K562 (cell line): ENCODE measurements around the gene FAM83E. TPM values are rescaled to one million over a fixed set of nuclear protein-coding genes. Genes with fewer than 3 reads are reported as not detected.

ENCODE experiments used
- ATAC-seq: fragments of 200-7000 bp; cut with Tn5 transposase; 3 replicates; pipeline ENCODE4 v1.9.1; 2020; ENCODE audit warnings: moderate library complexity
- BruUV-seq: library from RNA; stranded (reverse); fragments of 400-500 nt; replicated peaks from 2 replicates; lab custom pipeline; 2021; lab: Mats Ljungman, UMichigan
- CTCF ChIA-PET: fragments of 300-600 bp; formaldehyde crosslinking; extraction: SDS; loops from one replicate; lab custom pipeline; 2021; ENCODE audit warnings: low intra/inter-chr PET ratio; lab: Yijun Ruan, JAX
- POLR2A ChIA-PET: fragments of 300-600, 350-650 bp; sonication (Branson Sonifier 250); formaldehyde crosslinking; extraction: SDS; loops from one replicate; lab custom pipeline; 2021; ENCODE audit warnings: antibody characterized with exemption, inconsistent platforms; lab: Yijun Ruan, JAX
- DNase-seq, 4 experiments: peaks; one replicate each; pipeline versions ENCODE4 v3.0.0 to v3.0.0-alpha.2; 2011 to 2018; ENCODE audit warnings: low spot score in 3 of 4, mixed read lengths in 3 of 4; ENCODE audit errors: extremely low read depth in 1 of 4
- FAIRE-seq: peaks from 2 replicates; lab custom pipeline; 2011; peaks lifted over from hg19 to GRCh38; lab: Jason Lieb, UNC
- H2AFZ ChIP-seq: 2 replicates; pipeline ENCODE4 v1.6.0; 2011; ENCODE audit warnings: low read depth, low read length, control low read depth, inconsistent platforms
- H3K27ac ChIP-seq: fragments of 200-600 bp; 3 replicates; pipeline ENCODE4 v1.8.0; 2011; ENCODE audit warnings: low read depth, mild to moderate bottlenecking, control low read depth, inconsistent platforms, low read length, moderate library complexity, mixed read lengths; ENCODE audit errors: extremely low read depth
- H3K27me3 ChIP-seq, 2 experiments: fragments of 300-600 bp in 1 of 2; 2 replicates in 1 of 2; 3 replicates in 1 of 2; pipeline versions ENCODE4 v1.6.0 to v1.8.0; 2011; ENCODE audit warnings: inconsistent platforms in 2 of 2, low read length in 2 of 2, mild to moderate bottlenecking in 1 of 2, mixed read lengths in 1 of 2, moderate library complexity in 1 of 2; ENCODE audit not compliant: control insufficient read depth in 2 of 2, insufficient read depth in 2 of 2
- H3K36me3 ChIP-seq: fragments of 300-600 bp; 3 replicates; pipeline ENCODE4 v1.8.0; 2011; ENCODE audit warnings: mild to moderate bottlenecking, low read length, inconsistent platforms; ENCODE audit not compliant: control insufficient read depth, insufficient read depth
- H3K4me1 ChIP-seq, 2 experiments: fragments of 200-600 bp in 1 of 2; replicated peaks in 1 of 2; 2 replicates in 1 of 2; 3 replicates in 1 of 2; pipeline versions ENCODE4 v1.5.1 to v1.8.0; 2011; ENCODE audit warnings: inconsistent platforms in 2 of 2, low read length in 2 of 2, mild to moderate bottlenecking in 1 of 2, mixed read lengths in 1 of 2, moderate library complexity in 1 of 2; ENCODE audit not compliant: control insufficient read depth in 2 of 2, insufficient read depth in 2 of 2
- H3K4me2 ChIP-seq: 2 replicates; pipeline ENCODE4 v1.6.1; 2011; ENCODE audit warnings: low read length, control low read depth, inconsistent platforms, mixed read lengths; ENCODE audit not compliant: insufficient read depth
- H3K4me3 ChIP-seq: fragments of 200-600 bp; sonication (generic), shearing (Covaris generic); 2 replicates; pipeline ENCODE4 v1.5.1; 2016; ENCODE audit warnings: control low read depth, inconsistent platforms
- H3K79me2 ChIP-seq: fragments of 200-600 bp; 3 replicates; pipeline ENCODE4 v1.8.0; 2011; ENCODE audit warnings: low read length, inconsistent platforms; ENCODE audit not compliant: control insufficient read depth, insufficient read depth
- H3K9ac ChIP-seq, 2 experiments: 2 replicates each; pipeline versions ENCODE4 v1.6.0 to v1.6.1; 2011; ENCODE audit warnings: low read depth in 2 of 2, low read length in 2 of 2, control low read depth in 1 of 2, inconsistent platforms in 1 of 2, mild to moderate bottlenecking in 1 of 2, mixed read lengths in 1 of 2; ENCODE audit not compliant: insufficient read depth in 1 of 2
- H3K9me1 ChIP-seq: one replicate; pipeline ENCODE4 v1.6.0; 2011; ENCODE audit warnings: inconsistent platforms, mild to moderate bottlenecking, low read length, moderate library complexity; ENCODE audit not compliant: control insufficient read depth, insufficient read depth
- H3K9me3 ChIP-seq: replicated peaks from 2 replicates; pipeline ENCODE4 v1.5.1; 2011; ENCODE audit warnings: low read depth, low read length, inconsistent platforms; ENCODE audit not compliant: control insufficient read depth, insufficient read depth
- H4K20me1 ChIP-seq: replicated peaks from 2 replicates; pipeline ENCODE4 v1.6.1; 2011; ENCODE audit warnings: low read length, inconsistent platforms, mixed read lengths; ENCODE audit not compliant: control insufficient read depth, insufficient read depth
- ARID1B ChIP-seq: fragments of 450-650 bp; IDR thresholded peaks from 2 replicates; pipeline ENCODE4 v1.6.1; 2016; ENCODE audit warnings: antibody characterized with exemption, mild to moderate bottlenecking, inconsistent platforms
- CBFA2T3 ChIP-seq: fragments of 450-650 bp; IDR thresholded peaks from 2 replicates; pipeline ENCODE4 v1.6.1; 2017
- FOXK2 ChIP-seq, 2 experiments: fragments of 450-650 bp; IDR thresholded peaks in 1 of 2; conservative IDR thresholded peaks in 1 of 2; 2 replicates each; pipeline ENCODE4 v1.6.1; 2016; ENCODE audit warnings: low read depth in 2 of 2, mild to moderate bottlenecking in 1 of 2
- KDM1A ChIP-seq, 2 experiments: fragments of 450-650 bp; IDR thresholded peaks; 2 replicates each; pipeline ENCODE4 v1.6.1; 2016; ENCODE audit warnings: mild to moderate bottlenecking in 2 of 2
- MLLT1 ChIP-seq, 2 experiments: fragments of 450-650 bp; IDR thresholded peaks; 2 replicates each; pipeline ENCODE4 v1.6.1; 2016
- MTA2 ChIP-seq: fragments of 450-650 bp; IDR thresholded peaks from 2 replicates; pipeline ENCODE4 v1.6.1; 2016; ENCODE audit warnings: low read depth
- TAL1 ChIP-seq: fragments of 450-650 bp; IDR thresholded peaks from 2 replicates; pipeline ENCODE4 v1.6.1; 2016; ENCODE audit warnings: mild to moderate bottlenecking
- TEAD4 ChIP-seq, 2 experiments: sonication (generic) in 1 of 2; formaldehyde crosslinking in 1 of 2; IDR thresholded peaks; 2 replicates each; pipeline versions ENCODE4 v1.6.1 to v1.8.0; 2012 to 2022; ENCODE audit warnings: borderline replicate concordance in 1 of 2, inconsistent platforms in 1 of 2, low read length in 1 of 2, mild to moderate bottlenecking in 1 of 2, missing genetic modification reagents in 1 of 2
- TFAM ChIP-seq: fragments of 250-450 bp; sonication (Bioruptor Pico); conservative IDR thresholded peaks from 2 replicates; pipeline ENCODE4 v1.5.0; 2021; ENCODE audit warnings: mild to moderate bottlenecking, moderate library complexity
- ZBTB7A ChIP-seq: IDR thresholded peaks from 2 replicates; pipeline ENCODE4 v1.6.1; 2011; ENCODE audit warnings: low read depth, mild to moderate bottlenecking, low read length, moderate library complexity, borderline replicate concordance; ENCODE audit not compliant: control insufficient read depth
- WGBS: fragments of 100-300 bp; shearing (Covaris generic); methylation state at CpG from one replicate; pipeline ENCODE4 v1.1.6; 2016; ENCODE audit warnings: low coverage, mixed read lengths; ENCODE audit not compliant: insufficient coverage; ENCODE audit errors: missing lambda C conversion rate; 5-methylcytosine and 5-hydroxymethylcytosine counted together
- in situ Hi-C: fragments of 300-500 bp; cut with MboI; formaldehyde crosslinking; loops from 4 replicates; pipeline ENCODE4 v1.15.0; 2018; ENCODE audit warnings: inconsistent platforms, mixed read lengths
- intact Hi-C: fragments of 100-400 bp; cut with micrococcal nuclease; formaldehyde crosslinking; loops from 2 replicates; pipeline ENCODE4 v1.14.2; 2022
- polyA plus RNA-seq, 8 experiments: library from polyadenylated mRNA; depleted of rRNA in 4 of 8; stranded (reverse) in 5 of 8; unstranded in 3 of 8; fragments of >200 nt; fragmentation: Nextera tagmentation in 2 of 8; fragmentation: Illumina TruSeq in 1 of 8; extraction: Ambion mirVana in 2 of 8; extraction: Trizol in 1 of 8; gene quantifications; 2 replicates each; pipeline versions ENCODE4 v1.2.1 to v1.2.3, GENCODE V29; 2011 to 2014; ENCODE audit warnings: inconsistent platforms in 1 of 8, missing spikeins in 1 of 8
- total RNA-seq, 7 experiments: library from RNA; depleted of rRNA in 6 of 7; stranded (reverse); fragments of >200 nt in 6 of 7; fragmentation: Illumina TruSeq in 2 of 7; extraction: Trizol in 2 of 7; gene quantifications; 2 replicates each; pipeline versions ENCODE4 v1.2.1 to v1.2.3, GENCODE V29; 2011 to 2021; ENCODE audit warnings: low replicate concordance in 1 of 7
- TF ChIP-seq, protein P1 (sequence below): fragments of 450-650 bp; formaldehyde crosslinking; IDR thresholded peaks from 2 replicates; pipeline ENCODE4 v1.4.0; 2022; ENCODE audit warnings: missing genetic modification characterization
- TF ChIP-seq, protein P2 (sequence below): fragments of 250-450 bp; sonication (Bioruptor Pico); IDR thresholded peaks from 2 replicates; pipeline ENCODE4 v1.8.0; 2022; ENCODE audit warnings: inconsistent platforms

FAM83E gene
- total and polyA plus RNA-seq, 9 of the 15 experiments (the other 6 are each of a cell fraction or from before 2014, with no cell fraction given) = 0.15 to 0.87 (median 0.29) TPM; not detected in 4

DNA sequence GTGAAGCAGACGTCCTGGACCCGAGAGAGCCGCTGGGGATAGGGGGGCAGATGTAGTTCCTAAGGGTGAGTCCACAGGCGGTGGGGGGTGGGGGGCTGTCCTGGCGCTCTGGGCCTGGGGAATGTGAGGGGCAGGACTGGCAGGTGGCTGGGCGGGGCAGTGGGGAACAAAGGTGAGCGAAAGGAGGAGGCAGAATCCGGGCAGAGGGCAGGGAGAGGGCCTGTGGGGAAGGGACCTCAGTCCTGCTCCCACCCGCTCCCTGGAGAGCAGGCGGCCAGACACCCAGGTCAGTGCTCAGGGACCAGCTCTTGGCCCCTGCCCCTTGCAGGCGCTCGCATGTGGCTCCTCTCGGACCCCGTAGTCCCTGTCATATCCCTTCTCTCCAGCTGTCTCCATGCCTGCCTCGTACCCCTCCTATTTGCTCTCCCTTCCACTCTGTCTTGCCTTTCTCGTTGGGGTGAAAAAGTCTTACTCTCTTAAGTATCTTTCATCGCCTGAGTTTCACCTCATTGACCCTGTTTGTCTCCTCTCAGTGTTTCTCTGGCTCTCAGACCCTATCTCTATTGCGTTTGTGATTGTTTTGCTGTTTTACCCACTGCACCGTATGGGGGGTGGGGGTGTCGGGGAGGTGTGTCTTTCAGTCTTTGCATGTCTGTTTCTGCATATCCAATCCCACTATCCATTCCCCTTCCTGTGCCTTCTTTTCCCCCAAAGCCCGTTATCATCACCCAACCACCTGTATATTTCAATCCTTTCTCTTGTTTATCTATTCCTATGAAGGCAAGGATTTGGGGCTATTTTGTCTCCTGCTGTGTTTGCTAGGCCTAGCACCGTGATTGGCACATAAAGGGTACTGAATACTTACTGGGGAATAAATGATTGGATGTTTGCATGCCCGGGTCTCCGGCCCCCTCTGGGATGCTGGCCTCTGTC is 10.2 kb upstream of the FAM83E start:
- POLR2A ChIA-PET = interaction anchor here (0.9 to 2.2 kb wide), 3 partner anchors 8 to 12 kb away, joined by 3 to 13 read pairs (median 6); partner anchors contain the start of gene DBP
- in situ Hi-C loops = no loop called here
- BruUV-seq = no TSS peak
- Histone ChIP-seq H3K27me3 (no peaks in the 10 kb centered on the region), H4K20me1 (no peaks in the 10 kb centered on the region), H3K4me2 (peak overlapping the region; percentile 84), H3K36me3 (peaks cover 5% of the 10 kb centered on the region; the same call in 1 of the 3 replicates), H3K9ac (peak overlapping the region; percentile 36 to 73; a peak in 3 of 4 replicates), H3K9me3 (no peaks in the 10 kb centered on the region), H3K27ac (no peak overlapping the region), H3K4me3 (peak overlapping the region; percentile 49), H3K4me1 (peaks cover 19 to 64% of the 10 kb centered on the region in 2 experiments), H3K79me2 (peaks cover 3% of the 10 kb centered on the region; the same call in 1 of the 3 replicates), H2AFZ (no peak overlapping the region), H3K9me1 (no peaks in the 10 kb centered on the region)
- WGBS = 28% methylated on average over 17 of the region's 24 CpGs
- DNase-seq (peak in 1 of 4 experiments; percentile 10), ATAC-seq (no peak), FAIRE-seq (no peak)
- CTCF ChIA-PET = no interaction called here
- intact Hi-C loops = no loop called here
- TF ChIP-seq, protein P1, sequence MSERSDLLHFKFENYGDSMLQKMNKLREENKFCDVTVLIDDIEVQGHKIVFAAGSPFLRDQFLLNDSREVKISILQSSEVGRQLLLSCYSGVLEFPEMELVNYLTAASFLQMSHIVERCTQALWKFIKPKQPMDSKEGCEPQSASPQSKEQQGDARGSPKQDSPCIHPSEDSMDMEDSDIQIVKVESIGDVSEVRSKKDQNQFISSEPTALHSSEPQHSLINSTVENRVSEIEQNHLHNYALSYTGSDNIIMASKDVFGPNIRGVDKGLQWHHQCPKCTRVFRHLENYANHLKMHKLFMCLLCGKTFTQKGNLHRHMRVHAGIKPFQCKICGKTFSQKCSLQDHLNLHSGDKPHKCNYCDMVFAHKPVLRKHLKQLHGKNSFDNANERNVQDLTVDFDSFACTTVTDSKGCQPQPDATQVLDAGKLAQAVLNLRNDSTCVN = no peak
- peak; percentile 13; the same call in 1 of the 2 replicates for TF ChIP-seq TEAD4 (IDR thresholded peaks at IDR 0.05; ENCODE audit: low read length)
- no peak for TF ChIP-seq TEAD4 (CRISPR knock-in tag; IDR thresholded peaks at IDR 0.05; ENCODE audit: borderline replicate concordance)
- 0 out of 4 replicates have a peak, but pooled peaks of 1 of the 2 experiments have one; percentile 16 for TF ChIP-seq FOXK2 (conservative IDR thresholded peaks at IDR 0.05 in 1 of 2, IDR thresholded peaks at IDR 0.05 in 1 of 2; ENCODE audit: low read depth in 2 of 2)
- no peak for TF ChIP-seq TFAM
- TF ChIP-seq, protein P2, sequence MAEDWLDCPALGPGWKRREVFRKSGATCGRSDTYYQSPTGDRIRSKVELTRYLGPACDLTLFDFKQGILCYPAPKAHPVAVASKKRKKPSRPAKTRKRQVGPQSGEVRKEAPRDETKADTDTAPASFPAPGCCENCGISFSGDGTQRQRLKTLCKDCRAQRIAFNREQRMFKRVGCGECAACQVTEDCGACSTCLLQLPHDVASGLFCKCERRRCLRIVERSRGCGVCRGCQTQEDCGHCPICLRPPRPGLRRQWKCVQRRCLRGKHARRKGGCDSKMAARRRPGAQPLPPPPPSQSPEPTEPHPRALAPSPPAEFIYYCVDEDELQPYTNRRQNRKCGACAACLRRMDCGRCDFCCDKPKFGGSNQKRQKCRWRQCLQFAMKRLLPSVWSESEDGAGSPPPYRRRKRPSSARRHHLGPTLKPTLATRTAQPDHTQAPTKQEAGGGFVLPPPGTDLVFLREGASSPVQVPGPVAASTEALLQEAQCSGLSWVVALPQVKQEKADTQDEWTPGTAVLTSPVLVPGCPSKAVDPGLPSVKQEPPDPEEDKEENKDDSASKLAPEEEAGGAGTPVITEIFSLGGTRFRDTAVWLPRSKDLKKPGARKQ (CRISPR knock-in tag) = no peak
- no peak for TF ChIP-seq MLLT1 (IDR thresholded peaks at IDR 0.05)
- 0 out of 2 replicates have a peak, but pooled peaks have one; percentile 1 for TF ChIP-seq ZBTB7A
- 0 out of 2 replicates have a peak, but pooled peaks have one; percentile 13 for TF ChIP-seq MTA2
- peak; percentile 57 for TF ChIP-seq TAL1
- TF ChIP-seq KDM1A (IDR thresholded peaks at IDR 0.05) = peak; percentile 95 to 96
- TF ChIP-seq ARID1B = peak; percentile 63
- TF ChIP-seq CBFA2T3 = peak; percentile 76
